Measurements from ENCODE around the gene NPAS3.

NPAS3 gene

DNA sequence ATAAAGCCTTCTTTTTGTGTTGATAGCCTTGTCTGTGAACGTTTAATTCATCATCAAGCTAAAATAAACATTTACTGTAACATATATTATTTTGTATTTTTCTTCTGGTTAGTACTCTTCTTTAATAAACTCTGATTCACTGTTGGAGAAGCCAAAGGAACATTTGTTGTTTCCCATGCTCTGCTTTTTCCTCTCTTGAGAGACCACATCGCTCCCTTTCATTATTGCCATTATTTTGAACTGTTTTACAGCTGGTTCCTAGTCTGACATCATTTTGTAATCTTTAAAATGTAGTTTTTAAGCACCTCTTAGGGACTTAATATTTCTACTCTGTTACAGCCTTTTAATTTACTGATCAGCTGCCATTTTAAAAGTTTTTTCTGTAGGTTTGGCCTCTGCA lies 301.8 kb downstream of the NPAS3 start:
- TF ChIP-seq, protein P1, sequence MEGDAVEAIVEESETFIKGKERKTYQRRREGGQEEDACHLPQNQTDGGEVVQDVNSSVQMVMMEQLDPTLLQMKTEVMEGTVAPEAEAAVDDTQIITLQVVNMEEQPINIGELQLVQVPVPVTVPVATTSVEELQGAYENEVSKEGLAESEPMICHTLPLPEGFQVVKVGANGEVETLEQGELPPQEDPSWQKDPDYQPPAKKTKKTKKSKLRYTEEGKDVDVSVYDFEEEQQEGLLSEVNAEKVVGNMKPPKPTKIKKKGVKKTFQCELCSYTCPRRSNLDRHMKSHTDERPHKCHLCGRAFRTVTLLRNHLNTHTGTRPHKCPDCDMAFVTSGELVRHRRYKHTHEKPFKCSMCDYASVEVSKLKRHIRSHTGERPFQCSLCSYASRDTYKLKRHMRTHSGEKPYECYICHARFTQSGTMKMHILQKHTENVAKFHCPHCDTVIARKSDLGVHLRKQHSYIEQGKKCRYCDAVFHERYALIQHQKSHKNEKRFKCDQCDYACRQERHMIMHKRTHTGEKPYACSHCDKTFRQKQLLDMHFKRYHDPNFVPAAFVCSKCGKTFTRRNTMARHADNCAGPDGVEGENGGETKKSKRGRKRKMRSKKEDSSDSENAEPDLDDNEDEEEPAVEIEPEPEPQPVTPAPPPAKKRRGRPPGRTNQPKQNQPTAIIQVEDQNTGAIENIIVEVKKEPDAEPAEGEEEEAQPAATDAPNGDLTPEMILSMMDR (IDR thresholded peaks at IDR 0.05) = no peak
- TF ChIP-seq ZFX (IDR thresholded peaks at IDR 0.05; ENCODE audit: borderline replicate concordance) = no peak
- no peak overlapping the region for H3K27ac ChIP-seq

DNA sequence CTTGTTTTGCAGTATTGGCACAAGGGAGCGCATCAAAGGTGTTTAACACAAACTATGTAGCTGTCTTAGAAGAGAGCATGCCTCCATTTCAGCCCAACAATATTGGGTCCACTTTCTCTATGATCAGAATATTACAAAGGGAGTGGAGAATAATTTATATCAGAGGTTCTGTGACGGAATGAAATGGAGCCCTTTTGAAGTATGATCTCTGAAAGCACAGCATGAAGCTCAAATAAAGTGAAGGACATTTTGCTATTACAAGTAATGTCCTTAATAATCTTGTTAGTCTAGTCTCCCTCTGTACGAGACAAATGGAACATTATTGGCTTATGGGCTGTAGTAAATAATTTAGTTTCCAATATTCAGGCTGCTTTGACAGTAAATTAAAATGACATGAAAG lies 302.7 kb downstream of the NPAS3 start:
- TF ChIP-seq, protein P1 (IDR thresholded peaks at IDR 0.05) = no peak
- TF ChIP-seq ZFX (IDR thresholded peaks at IDR 0.05; ENCODE audit: borderline replicate concordance) = no peak
- H3K27ac ChIP-seq = no peak overlapping the region

DNA sequence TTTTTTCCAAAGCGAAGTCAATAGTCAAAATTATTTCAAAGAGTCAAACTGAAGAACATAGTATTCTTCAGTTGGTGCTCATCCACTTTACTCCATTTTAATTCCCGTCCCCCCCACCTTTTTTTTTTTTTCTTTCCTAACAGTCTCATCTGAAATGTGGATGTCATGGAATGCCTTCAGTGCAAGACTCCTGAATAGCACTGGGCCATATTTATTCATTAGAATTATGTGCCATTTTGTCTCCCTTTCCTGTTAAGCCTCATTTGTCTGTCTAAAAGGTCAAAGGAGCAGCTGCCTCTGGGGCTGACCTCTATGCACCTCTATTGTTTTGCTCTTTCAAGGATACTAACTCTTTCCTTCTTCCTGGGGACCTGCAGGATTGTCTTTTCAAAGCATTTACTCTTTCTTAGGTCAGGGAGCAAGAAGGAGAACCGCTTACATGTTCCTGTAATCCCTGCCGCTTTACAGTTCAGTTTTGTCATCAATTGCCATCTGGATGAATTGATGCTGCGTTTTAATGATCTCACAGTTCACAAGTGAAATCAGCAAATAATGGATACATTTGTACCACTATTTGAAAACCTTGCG lies 310.6 kb downstream of the NPAS3 start:
- H3K27ac ChIP-seq = no peak overlapping the region
- TF ChIP-seq ZFX (IDR thresholded peaks at IDR 0.05; ENCODE audit: borderline replicate concordance) = no peak
- TF ChIP-seq, protein P1 (IDR thresholded peaks at IDR 0.05) = no peak

DNA sequence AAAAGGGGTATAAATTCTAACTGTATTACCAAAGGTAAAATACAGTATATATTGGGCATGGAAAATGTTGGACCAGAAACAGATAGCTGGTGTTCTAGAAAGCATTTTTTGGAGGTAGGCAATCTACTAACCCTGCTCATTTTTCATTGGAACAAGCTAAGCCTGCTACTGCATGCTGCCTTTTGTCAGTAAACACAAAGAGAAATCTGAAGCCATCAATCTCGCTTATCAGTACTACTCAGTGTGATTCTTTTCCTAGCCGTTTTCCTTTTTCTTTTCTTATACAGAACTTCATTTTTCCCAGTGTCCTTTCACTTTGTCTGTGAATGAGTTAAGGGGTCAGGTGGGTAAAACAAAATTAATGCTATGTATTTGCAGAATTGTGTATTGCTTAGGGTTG lies 312.3 kb downstream of the NPAS3 start:
- no peak overlapping the region for H3K27ac ChIP-seq
- no peak for TF ChIP-seq ZFX (IDR thresholded peaks at IDR 0.05; ENCODE audit: borderline replicate concordance)
- TF ChIP-seq, protein P1 (IDR thresholded peaks at IDR 0.05) = no peak

DNA sequence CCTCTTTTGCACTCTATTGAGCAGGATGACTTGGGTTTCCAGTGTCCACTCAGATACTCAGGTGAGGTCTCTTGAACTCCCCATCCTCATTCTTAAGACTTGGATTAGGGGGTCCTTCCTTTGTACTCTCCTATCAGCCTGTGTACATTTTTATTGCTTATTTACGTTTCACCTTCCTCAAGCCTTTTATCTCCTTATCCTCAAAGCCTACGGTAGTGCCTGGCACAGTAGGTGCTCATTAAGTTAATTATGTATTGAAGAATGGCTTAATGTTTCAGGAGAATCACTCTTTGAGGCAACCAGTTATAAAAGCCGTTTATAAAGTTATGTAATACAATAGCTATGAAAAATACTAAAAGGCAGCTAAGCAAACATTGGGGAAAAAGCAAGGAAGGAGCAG lies 315.7 kb downstream of the NPAS3 start:
- no peak overlapping the region for H3K27ac ChIP-seq
- no peak for TF ChIP-seq ZFX (IDR thresholded peaks at IDR 0.05; ENCODE audit: borderline replicate concordance)
- TF ChIP-seq, protein P1 (IDR thresholded peaks at IDR 0.05) = no peak

DNA sequence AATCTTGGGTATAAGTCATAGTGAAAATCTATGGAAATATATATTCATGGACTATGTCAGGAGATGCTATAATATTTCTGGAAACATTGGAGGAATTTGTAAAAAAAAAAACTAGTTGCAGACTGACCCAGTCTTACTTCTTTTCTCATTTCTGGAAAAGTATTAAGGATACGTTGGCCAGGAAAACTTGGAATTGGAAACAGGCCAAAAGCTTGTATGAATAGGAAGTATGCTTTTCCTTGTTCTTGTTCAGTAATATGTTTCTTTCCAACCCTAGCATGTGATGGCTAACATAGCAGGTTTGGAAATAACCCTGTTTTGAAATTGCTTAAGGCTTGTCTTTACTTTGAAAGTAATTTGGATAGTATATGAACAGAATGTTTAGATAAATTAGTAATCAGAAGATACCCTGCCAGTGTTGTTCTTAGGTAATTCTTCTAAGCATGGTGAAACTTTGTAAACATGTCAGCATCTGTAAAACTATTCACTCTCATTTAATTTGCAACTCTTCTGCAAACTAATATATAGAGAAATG lies 316.2 kb downstream of the NPAS3 start:
- H3K27ac ChIP-seq = no peak overlapping the region
- TF ChIP-seq, protein P1 (IDR thresholded peaks at IDR 0.05) = no peak
- TF ChIP-seq ZFX (IDR thresholded peaks at IDR 0.05; ENCODE audit: borderline replicate concordance) = no peak

DNA sequence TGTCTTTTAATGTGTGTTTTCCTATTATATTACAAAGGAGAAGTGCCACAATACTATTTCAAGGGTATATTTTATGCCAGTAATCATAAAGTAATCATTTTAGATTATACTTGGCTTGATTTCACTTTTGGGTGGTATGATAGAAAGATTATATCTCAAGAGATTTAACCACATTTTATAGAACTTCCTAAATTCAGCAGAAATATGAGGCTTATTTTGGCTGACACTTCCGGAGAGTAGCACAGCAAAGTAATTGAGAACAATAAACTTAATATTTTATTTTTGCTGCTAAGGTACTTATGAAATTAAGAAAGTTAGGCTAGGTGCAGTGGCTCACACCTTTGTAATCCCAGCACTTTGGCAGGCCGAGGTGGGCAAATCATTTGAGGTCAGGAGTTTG lies 319.1 kb downstream of the NPAS3 start:
- no peak overlapping the region for H3K27ac ChIP-seq
- TF ChIP-seq ZFX (IDR thresholded peaks at IDR 0.05; ENCODE audit: borderline replicate concordance) = no peak
- TF ChIP-seq, protein P1 (IDR thresholded peaks at IDR 0.05) = no peak

All from 22Rv1 (cell line).